ENCODE data around the gene PLEKHA7.
"Not testable (repeated sequence)": the region's sequence is repeated elsewhere in the genome, so short reads cannot be mapped to it uniquely, and the experiment has no call there.

PLEKHA7 gene

DNA sequence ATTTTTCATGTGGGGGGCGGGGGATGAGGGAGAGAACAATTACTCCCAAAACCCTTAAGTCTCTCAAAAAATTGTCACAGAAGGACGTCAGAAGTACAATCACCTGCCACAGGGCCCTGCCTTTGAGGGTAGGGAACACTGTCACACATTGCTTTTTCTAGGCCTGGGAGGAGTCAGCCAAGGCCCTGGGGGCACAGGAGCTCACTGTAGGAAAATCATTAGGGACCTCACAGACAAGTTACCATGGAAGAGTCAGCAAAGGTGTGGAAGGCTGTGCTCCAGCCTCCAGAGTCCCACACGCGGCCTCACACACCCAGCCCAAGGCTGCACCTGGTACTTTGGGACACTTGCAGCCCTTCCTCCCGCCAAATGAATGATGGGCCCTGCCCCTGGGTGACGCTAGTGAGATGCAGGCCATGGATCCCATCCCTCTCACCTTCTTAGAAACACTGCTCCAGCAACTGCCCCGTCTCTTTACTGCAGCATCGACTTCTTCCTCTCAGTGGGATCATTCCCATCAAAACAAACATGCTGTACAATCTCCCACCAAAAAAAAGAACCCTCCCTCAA is 3.3 kb downstream of the PLEKHA7 start:
- DNase-seq (ENCODE audit: low read depth in 2 of 2), result no peak

DNA sequence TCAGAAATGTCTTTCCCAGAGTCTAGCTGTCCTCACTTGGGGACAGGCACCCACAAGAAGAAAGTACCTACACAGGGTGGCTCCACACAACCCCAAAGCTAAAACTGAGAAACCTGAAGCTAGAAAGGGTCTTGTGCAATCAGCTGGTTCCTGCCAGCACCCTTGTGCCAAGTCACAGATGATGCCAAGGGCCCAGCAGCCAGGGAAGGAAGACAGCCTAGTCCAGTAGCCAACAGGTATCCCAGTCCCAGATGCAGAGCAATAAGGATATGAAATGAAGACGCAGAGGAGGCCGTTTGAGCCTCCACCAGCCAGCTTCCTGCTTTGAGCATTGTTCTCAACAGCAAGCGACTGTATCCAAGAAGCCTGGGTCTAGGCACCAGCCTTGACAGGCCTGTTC is 6.1 kb downstream of the PLEKHA7 start:
- DNase-seq (ENCODE audit: low read depth in 2 of 2), result no peak

DNA sequence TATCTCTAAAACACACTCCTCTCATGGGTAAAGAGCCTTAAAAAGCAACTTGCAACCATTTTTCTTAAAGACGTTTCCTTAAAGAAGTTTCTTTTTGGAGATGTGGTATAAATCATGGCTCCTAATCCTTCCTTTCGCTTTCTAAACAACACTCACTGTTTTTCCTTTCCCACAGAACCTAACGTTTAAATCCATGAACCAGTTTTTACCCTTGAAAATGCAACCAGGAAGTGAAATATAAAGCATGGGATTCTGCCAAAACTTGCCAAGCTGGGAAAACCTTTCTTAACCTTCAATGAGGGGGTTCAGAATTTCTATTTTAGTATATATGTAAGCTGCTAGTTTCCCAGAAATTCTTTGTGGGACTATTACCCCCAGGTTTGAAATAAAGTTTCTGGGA is 8.6 kb downstream of the PLEKHA7 start:
- no peak for DNase-seq (ENCODE audit: low read depth in 2 of 2)

DNA sequence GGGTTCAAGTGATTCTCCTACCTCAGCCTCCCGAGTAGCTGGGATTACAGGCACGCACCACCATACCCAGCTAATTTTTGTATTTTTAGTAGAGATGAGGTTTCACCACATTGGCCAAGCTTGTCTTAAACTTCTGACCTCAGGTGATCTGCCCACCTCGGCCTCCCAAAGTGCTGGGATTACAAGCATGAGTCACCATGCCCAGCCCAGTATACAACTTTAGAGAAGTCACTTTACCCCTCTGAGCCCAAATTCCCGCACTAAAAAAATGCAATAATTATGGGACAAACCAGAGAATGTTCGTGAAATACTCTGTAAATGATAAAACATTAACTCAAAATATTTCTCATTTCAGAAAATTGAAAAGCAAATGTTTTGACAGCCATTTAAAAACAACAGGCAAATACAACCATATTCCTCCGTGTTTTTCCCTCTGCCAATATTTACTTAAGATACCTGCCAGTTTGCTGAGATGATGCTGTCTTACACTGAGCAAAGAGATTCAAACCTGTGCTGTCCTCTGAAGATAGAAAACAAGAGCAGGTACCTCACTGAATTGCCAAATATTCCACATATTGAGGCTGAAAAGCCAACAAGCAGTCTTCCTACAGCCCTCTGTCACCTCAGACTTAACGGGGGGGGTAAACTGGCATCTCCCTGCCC is 9.6 kb downstream of the PLEKHA7 start:
- DNase-seq (ENCODE audit: low read depth in 2 of 2), result no peak

DNA sequence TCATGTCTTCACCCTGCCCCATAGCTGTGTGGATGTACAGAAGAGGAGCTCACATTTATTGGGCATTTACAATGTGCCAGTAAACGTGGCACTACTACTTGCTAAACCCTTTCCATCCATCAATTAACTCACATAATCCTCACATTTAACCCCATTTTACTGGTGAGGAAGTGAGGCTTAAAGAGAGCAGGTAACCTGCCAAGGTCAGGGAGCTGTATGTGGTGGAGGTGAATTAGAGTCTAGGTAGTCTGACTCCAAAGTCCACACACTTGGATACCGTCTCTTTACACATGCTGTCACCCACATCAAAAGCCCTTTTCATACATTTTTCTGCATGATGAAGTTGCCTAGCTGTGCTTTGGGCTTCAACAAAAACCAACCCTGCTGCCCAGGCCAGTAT is 10.8 kb downstream of the PLEKHA7 start:
- no peak for DNase-seq (ENCODE audit: low read depth in 2 of 2)

DNA sequence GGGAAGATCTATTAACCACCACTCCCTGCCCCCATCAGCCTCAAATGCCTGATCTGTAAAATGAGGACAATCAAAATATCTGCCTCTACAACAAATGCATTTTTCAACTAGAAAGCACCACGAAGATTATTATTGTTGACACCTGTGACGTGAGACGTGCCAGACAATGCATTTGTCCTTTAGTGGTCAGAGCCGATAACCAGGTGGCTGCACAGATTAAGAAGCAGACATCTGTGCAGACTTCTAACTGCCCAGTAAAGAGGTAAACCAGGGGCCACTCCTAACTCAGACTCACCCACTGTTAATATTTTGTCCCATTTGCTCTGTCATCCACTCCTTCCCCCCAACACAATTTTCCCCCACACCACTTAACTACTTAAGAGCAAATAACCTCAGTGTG is 11.7 kb downstream of the PLEKHA7 start:
- DNase-seq (ENCODE audit: low read depth in 2 of 2), result no peak

DNA sequence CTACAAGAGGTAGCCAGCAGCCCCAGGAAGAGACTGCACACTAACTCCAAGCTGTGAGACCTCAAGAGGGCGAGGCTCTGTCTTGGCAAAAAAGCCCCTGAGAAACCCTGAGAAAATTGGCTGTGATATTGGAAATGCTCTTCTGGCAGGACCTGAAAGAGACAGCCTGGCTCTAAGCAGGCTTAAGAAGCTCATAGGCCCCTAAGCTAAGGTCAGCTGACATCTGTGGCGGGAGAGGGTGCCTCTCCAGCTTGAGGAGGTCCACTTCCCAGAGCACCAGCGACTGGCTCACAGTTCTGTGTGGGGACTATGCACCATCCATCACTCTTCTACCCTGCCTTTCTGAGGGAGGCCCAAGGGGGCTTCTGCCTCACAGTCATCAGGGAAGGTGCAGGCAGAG is 12.4 kb downstream of the PLEKHA7 start:
- no peak for DNase-seq (ENCODE audit: low read depth in 2 of 2)

DNA sequence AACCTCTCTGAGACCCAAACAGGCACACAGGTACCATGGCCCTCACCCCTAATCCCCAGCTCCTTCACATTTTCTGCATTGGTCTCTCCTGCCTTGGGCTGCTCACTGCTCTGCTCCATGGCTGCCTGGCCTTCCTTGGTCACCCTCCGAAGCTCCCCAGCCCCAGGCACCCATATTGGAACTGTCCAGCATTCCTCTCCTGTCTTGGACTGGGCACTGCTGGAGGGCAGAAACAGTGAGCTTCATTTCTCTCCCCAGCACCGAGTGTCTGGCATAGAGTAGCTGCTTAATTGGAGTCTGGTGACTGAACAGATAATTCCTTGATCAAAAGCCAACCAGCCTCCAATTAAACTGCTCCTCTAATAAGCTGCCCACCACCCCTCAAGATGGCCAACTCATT is 13.2 kb downstream of the PLEKHA7 start:
- no peak for DNase-seq (ENCODE audit: low read depth in 2 of 2)

DNA sequence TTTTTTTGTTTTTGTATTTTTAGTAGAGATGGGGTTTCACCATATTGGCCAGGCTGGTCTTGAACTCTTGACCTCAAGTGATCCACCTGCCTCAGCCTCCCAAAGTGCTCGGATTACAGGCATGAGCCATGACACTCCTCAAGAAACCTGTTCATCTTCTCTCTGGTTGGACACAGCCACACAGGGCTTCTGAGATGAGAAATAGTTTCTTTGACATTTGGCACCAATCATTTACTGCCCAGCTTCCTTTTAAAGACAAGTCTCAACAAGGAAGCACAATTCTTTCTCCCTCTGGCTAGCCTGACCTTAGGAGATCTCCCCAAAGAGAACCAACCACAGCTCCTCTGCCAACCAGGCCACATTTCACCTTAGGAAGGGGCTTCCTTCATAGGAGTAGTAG is 14.0 kb downstream of the PLEKHA7 start:
- DNase-seq (ENCODE audit: low read depth in 2 of 2), result not testable (repeated sequence)

DNA sequence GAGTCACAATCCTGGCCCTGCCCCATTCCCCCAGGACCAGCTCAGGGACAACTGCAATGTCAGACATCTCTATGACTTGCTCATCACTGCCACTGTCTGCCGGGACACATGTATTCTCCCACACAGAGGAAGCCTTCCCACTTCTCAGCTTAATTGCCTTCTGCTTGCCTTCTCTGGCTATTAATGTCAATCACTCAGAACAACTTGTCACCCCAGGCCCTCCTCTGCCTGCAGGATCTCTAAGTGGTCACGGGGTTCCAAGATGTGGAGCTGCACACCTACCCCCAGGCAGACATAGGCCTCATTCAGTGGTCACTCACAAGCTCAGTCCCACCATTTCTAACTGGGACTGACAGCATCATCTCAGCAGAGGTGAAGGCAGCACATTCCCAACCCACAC is 15.1 kb downstream of the PLEKHA7 start:
- DNase-seq (ENCODE audit: low read depth in 2 of 2), result no peak

DNA sequence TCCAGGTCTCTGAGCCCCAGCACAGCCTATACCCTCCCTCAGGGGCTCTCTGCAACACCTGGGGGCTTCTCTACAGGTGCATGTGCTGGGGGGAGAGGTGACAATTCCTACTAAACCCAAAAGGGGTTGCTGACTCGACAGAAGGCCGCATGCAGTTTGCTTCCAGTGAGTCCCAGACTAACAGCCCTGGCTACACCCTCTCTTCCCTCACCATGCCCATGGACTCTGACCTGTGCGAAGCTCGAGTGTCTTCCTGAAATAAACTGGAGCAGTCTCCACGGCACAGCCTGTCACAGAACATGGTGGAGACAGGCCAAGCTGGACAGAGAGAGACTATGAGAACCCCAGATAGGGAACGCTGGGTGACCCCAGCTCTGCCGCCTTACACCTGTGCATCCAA is 16.6 kb downstream of the PLEKHA7 start:
- no peak for DNase-seq (ENCODE audit: low read depth in 2 of 2)

DNA sequence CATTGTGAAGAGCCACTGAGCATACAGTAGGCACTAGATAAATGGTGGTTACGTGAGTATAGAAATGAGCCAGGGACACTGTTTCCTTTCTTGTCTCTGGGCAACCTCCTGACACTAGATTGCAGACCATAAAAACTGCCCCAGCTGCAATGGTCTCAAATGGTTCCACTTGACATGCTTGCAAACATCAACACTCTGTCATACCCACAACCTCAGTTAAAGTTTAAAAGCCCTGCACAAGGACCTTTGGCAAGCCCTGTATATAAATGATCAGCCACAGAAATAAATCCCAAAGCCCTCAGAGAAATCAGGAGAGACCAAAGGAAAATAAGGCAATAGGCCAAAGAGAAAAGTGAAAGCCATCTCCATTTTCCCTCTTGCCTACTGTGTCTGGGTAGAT is 20.7 kb downstream of the PLEKHA7 start:
- no peak for DNase-seq (ENCODE audit: low read depth in 2 of 2)

DNA sequence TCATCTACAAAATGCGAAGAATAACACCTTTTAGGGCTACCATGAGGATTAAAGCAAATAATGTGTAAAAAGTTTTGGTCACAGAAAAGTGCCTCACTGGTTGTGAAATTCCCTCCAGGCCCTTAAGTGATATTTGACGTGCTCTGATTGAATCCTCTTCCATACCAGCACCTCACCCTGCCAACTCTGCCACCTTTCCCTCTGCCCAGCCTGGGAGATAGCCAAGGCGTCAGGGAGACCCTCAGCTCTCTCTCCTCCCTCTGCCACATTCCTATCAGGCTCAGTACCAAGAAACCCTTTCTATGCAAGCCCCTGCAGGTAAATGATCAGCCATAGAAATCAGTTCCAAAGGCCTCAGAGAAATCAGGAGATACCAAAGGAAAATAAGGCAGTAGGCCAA is 21.4 kb downstream of the PLEKHA7 start:
- no peak for DNase-seq (ENCODE audit: low read depth in 2 of 2)

DNA sequence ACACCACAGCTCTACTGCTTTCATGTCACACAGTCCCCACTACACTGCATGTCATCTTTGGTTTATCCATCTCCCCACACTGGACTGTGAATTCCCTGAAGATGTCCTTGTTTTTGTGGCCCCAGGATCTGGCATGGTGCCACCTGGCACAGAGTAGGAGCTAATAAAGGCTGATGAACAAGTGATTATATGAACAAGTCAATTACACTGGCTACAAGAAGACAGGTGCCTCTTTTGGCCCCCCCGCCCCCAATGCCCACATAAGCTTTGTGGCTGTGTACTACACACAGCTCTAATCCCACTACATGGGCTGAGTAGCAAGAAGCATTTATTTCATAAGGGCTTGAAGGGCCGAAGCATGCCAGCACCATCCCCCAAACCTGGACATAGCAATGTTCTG is 24.7 kb downstream of the PLEKHA7 start:
- DNase-seq (ENCODE audit: low read depth in 2 of 2), result no peak

DNA sequence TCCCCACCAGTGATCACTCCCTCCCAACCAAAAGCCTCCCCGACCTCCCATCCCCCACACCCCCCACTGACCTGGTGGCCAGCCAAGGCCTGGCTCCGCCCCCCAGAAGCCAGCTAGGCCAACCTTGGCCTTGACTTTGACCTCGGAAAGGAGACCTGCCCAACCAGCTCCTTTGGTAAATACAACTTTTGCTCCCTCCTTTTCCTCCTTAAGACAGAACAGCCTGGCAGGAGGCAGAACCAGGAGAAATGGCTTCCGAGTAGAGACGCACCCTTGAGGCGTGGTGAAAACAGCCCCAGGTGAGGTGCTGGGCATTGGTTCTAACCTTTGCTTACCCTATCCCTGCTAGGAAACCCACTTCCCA is 27.0 kb downstream of the PLEKHA7 start:
- no peak for DNase-seq (ENCODE audit: low read depth in 2 of 2)

DNA sequence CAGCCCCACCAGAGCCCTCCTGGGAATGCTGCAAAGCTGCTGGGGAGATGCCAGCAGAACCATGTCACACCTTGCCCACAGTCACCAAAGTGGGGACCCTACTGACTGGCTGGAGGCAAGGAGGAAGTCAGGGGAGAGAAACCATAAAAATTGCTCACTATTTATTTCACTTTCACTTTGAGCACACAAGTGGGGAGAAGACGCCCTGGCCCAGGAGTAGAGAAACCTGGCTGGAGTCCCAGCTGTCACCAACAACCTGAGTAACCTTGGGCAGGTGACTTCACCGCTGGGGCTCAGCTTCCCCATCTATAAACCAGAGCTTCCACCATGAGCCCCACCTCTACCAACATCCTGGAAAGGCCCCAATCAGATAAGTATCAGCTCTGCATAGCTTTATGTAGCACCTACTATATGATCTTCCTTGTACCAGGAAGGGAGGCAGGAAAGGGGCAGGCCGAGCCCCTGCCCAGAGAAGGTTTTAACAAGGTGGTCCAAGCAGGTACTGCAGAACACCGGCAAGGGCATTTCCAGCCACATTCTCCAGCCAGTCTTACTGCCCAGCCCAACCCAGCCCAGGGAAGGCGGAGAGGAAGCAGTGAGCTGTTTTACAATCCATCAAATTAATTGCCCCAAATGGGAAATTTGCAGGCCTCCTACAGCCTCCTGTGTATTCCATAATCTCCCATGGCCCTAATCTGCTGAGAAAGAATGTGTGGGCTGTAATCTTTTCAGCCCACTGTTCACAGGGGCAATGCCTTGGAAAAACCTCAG is 27.6 kb downstream of the PLEKHA7 start:
- DNase-seq (ENCODE audit: low read depth in 2 of 2), result peak; percentile 16 to 45

DNA sequence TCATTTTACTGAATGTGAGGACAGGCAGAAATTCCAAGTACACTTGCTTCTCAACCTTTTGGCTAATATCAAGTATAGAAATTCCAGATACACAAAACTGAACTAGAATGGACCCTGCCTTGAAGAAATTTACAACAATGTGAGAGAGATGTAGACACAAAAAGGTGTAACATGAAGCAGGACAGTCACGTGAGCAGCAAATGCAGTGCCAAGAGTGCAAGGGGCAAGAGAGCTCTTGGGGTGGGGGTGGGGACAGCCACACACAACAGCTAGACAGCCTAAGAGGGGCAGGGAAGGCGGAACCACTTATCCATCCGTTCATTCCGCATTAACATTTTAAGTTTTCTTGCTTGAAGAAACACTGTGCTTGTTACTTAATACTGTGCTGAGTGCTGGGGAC is 28.9 kb downstream of the PLEKHA7 start:
- no peak for DNase-seq (ENCODE audit: low read depth in 2 of 2)

DNA sequence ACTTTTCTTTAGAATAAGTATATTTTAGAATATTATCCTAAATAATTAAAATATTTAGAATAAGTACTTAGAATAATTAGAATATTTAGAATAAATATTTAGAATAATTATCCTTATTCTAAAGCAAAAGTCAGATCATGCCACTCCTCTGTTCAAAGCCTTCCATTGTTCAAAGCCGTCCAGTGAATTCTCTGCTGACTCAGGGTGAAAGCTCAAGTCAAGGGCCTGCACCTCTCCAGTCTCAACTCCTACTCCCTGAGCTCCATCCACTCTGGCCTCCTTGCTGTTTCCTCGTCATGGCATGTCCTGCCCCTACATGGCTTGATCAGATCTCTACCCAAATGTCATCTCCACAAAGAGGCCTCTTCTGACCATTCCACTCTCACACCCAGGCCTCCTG is 30.0 kb downstream of the PLEKHA7 start:
- DNase-seq (ENCODE audit: low read depth in 2 of 2), result no peak

DNA sequence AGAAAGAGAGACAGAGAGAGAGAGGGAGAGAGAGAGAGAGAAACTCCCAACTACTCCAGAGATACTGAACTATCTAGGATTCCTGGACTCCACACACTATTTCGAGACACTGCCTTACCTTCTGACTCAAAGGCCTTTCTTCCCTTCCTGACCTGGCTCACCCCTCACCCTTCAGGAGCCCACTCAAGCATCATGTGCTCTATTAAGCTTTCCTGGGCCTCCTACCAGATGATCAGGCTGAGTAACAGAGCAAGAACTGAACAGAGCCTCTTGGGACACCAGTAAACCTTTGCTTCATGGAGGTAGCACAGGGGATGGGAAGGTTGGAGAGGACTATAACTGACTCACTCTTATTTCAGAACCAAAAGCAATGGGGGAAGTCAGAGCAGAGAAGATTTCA is 31.4 kb downstream of the PLEKHA7 start:
- DNase-seq (ENCODE audit: low read depth in 2 of 2), result no peak

DNA sequence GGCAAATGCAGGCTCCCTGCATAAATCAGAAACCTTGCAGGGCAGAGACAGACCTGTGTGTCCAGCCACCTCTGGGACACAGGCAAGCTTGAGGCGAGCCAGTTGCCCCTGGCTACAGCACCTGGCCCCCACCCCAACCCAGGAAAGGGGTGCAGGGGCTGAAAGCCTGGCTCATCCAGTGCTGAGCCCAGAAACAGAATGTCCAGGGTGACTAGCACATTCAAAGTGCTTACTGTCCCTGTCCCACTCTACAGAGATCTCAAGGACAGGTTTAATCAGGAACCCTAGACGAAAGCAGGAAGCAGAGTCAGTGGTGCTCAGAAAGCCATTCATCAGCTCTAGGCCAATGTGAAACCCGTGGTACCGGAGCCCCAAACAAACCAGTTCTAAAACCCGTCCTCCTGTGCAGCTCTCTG is 31.9 kb downstream of the PLEKHA7 start:
- DNase-seq (ENCODE audit: low read depth in 2 of 2), result no peak

DNA sequence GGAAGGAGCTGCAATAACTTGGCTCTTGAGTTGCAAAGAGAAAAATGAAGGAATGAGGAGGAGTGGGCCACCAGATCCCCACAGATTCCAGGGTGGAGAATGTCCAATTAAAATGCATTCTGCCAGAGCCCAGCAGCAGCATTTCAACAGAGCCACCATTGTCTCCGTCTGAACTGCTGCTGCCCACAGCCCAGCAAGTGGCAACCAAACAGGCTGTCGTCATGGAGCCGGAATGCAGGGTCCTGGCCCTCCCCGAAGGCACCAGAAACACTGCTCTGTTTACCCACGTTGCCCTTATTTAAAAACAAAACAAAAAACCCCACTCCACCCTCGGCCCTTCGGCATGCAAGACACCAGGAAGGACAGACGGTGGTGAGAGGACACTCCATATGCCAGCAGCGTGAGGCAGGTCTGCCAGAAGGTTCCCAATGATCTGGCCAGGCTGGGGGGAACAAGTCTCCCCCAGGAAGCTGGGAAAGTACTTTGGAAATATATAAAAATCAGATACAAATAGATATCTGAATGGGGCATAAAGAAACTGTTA is 32.5 kb downstream of the PLEKHA7 start:
- DNase-seq (ENCODE audit: low read depth in 2 of 2), result no peak

DNA sequence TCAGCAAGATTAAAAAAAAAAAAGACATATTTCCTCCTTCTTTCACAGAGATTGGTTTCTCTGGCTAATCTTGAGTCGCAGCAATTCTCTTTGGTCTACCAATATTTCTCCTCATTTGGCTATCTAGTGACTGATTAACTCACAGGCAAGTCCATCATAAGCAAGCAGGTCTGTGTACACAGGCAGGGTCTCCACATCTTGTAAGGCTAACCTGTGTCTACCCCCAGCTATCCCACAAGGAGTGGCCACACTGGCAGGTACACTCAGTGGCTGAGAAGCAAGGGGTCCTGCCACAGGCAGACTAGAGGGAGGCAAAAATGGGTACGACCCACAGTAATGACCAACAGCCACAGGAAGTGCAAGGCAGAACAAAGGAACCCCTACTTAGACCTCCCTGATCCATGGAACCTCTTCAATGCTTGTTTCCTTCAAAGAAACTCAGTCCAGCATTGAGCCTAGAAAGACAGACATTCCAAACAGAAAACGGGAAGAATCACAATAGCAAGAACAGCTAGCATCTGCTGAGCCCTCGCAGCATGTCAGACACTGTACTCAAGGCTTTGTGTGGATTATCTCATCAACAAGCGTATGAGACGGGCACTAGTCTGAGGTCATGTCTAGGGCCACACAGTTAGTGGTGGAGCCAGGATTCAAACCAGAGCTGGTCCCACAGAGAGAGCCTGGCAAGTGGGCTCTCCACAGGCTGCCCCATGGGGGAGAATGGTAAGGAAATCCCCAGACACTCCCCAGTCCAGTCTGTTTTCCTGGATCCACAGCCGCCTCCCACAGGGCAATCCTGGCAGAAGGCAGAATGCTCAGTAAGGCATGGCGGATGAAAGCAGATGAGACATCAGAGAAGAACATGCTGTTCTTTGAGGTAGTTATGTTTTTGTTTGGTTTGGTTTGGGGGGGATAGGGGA is 34.3 kb downstream of the PLEKHA7 start:
- no peak for DNase-seq (ENCODE audit: low read depth in 2 of 2)

Data from stimulated activated CD4-positive, alpha-beta T cell treated with anti-CD3 and anti-CD28 coated beads, Interleukin-12 subunit alpha, Interleukin-12 subunit beta, amount 100 ng/mL, for 24 hours (primary cell).